Umbilical cord (tissue), 2 donors: ENCODE results near the gene A2ML1. TPM values are rescaled to one million over a fixed set of nuclear protein-coding genes. Genes with fewer than 3 reads are reported as not detected.
"Not testable (repeated sequence)": the region's sequence is repeated elsewhere in the genome, so short reads cannot be mapped to it uniquely, and the experiment has no call there.

ENCODE experiments used
- DNase-seq: peaks from one replicate; pipeline ENCODE4 v3.0.0-alpha.2; 2015; ENCODE audit warnings: low spot score
- total RNA-seq: library from RNA; depleted of rRNA; stranded (reverse); fragments of >200 nt; gene quantifications from one replicate; pipeline ENCODE4 v1.2.3, GENCODE V29; 2014; ENCODE audit warnings: low replicate concordance; ENCODE audit not compliant: insufficient read depth

Gene A2ML1
- total RNA-seq, 1 donor from 2014 or later = 21.2 TPM

GRCh38 chr12:8852119-8852518, 29.7 kb downstream of the A2ML1 start:
- peak; percentile 11 for DNase-seq

GRCh38 chr12:8855891-8856290, 33.5 kb downstream of the A2ML1 start:
- no peak for DNase-seq

GRCh38 chr12:8859448-8859847, 37.0 kb downstream of the A2ML1 start:
- peak; percentile 8 for DNase-seq

- DNase-seq = peak; percentile 58
Observed at GRCh38 chr12:8860165-8860961, 37.9 kb downstream of the A2ML1 start.

- no peak for DNase-seq
Observed at GRCh38 chr12:8866429-8866828, 44.0 kb downstream of the A2ML1 start.

GRCh38 chr12:8867009-8867408, 44.6 kb downstream of the A2ML1 start:
- DNase-seq = no peak

- no peak for DNase-seq
Observed at GRCh38 chr12:8867786-8868185, 45.4 kb downstream of the A2ML1 start.

- no peak for DNase-seq
Observed at GRCh38 chr12:8870586-8870985, 48.2 kb downstream of the A2ML1 start.

GRCh38 chr12:8871068-8871467, 48.6 kb downstream of the A2ML1 start:
- no peak for DNase-seq

GRCh38 chr12:8876887-8877286, 54.5 kb downstream of the A2ML1 start:
- DNase-seq = no peak

GRCh38 chr12:8886502-8887284, 64.3 kb downstream of the A2ML1 start:
- DNase-seq = no peak

- DNase-seq = no peak
Observed at GRCh38 chr12:8887285-8887715, 64.9 kb downstream of the A2ML1 start.

GRCh38 chr12:8890313-8891085, 68.1 kb downstream of the A2ML1 start:
- DNase-seq = peak; percentile 81

GRCh38 chr12:8891976-8892375, 69.6 kb downstream of the A2ML1 start:
- no peak for DNase-seq

GRCh38 chr12:8894378-8894777, 72.0 kb downstream of the A2ML1 start:
- no peak for DNase-seq

- DNase-seq = no peak
Observed at GRCh38 chr12:8894986-8895385, 72.6 kb downstream of the A2ML1 start.

GRCh38 chr12:8897081-8897480, 74.7 kb downstream of the A2ML1 start:
- DNase-seq = no peak

GRCh38 chr12:8899830-8900229, 77.4 kb downstream of the A2ML1 start:
- DNase-seq = no peak

GRCh38 chr12:8902703-8903102, 80.3 kb downstream of the A2ML1 start:
- DNase-seq = not testable (repeated sequence)

GRCh38 chr12:8903646-8904045, 81.2 kb downstream of the A2ML1 start:
- DNase-seq = no peak

GRCh38 chr12:8904665-8905064, 82.2 kb downstream of the A2ML1 start:
- no peak for DNase-seq

GRCh38 chr12:8905546-8905945, 83.1 kb downstream of the A2ML1 start:
- peak; percentile 41 for DNase-seq
